Measurements from ENCODE around the gene RTBDN. TPM values are rescaled to one million over a fixed set of nuclear protein-coding genes. Genes with fewer than 3 reads are reported as not detected.
"Not testable (repeated sequence)": the region's sequence is repeated elsewhere in the genome, so short reads cannot be mapped to it uniquely, and the experiment has no call there.

The RTBDN gene
- total RNA-seq, 1 experiment from 2014 or later: not detected

GRCh38 chr19:12801466-12802266 lies 32.7 kb downstream of the RTBDN start, which contains the start of the genes PRDX2 and THSD8:
TSS of gene PRDX2 (minus strand) at chr19:12801800. CDS start at chr19:12801261, 539 bp downstream.
TSS of gene THSD8 (plus strand) at chr19:12802069. CDS start at chr19:12802072, 3 bp downstream.
- intact Hi-C loops (cut with micrococcal nuclease; ENCODE audit: unreplicated experiment): no loop called here
- H3K27ac Mint-ChIP-seq (ENCODE audit: unreplicated experiment): peak within 1 kb of the TSS; percentile 52
- H3K9me3 Mint-ChIP-seq (ENCODE audit: low read depth, unreplicated experiment): no peaks in the 10 kb centered on the region
- H3K4me3 Mint-ChIP-seq (ENCODE audit: low read depth, unreplicated experiment): peak within 1 kb of the TSS; percentile 59
- H3K27me3 Mint-ChIP-seq (ENCODE audit: unreplicated experiment): no peaks in the 10 kb centered on the region
- peaks cover 47% of the 10 kb centered on the region for H3K36me3 Mint-ChIP-seq (ENCODE audit: insufficient read depth, unreplicated experiment)
- no peak for TF ChIP-seq CTCF (IDR thresholded peaks at IDR 0.05; ENCODE audit: unreplicated experiment)
- DNase-seq: peak; percentile 71
- CTCF ChIA-PET: interaction anchor here (1.2 kb wide), 1 partner anchor 41 kb away, joined by 3 read pairs; no protein-coding TSS in a partner anchor
- peaks cover 15% of the 10 kb centered on the region for H3K4me1 Mint-ChIP-seq (ENCODE audit: low read depth, unreplicated experiment)
- no TSS peak for BruUV-seq (replicated peaks)

GRCh38 chr19:12800923-12801465 lies 33.4 kb downstream of the RTBDN start:
- no peaks in the 10 kb centered on the region for H3K27me3 Mint-ChIP-seq (ENCODE audit: unreplicated experiment)
- H3K9me3 Mint-ChIP-seq (ENCODE audit: low read depth, unreplicated experiment): no peaks in the 10 kb centered on the region
- BruUV-seq (replicated peaks): no TSS peak
- H3K36me3 Mint-ChIP-seq (ENCODE audit: insufficient read depth, unreplicated experiment): peaks cover 47% of the 10 kb centered on the region
- no peak for TF ChIP-seq CTCF (IDR thresholded peaks at IDR 0.05; ENCODE audit: unreplicated experiment)
- peak; percentile 2 for DNase-seq
- H3K27ac Mint-ChIP-seq (ENCODE audit: unreplicated experiment): peak overlapping the region; percentile 52
- H3K4me3 Mint-ChIP-seq (ENCODE audit: low read depth, unreplicated experiment): peak overlapping the region; percentile 59
- H3K4me1 Mint-ChIP-seq (ENCODE audit: low read depth, unreplicated experiment): peaks cover 15% of the 10 kb centered on the region
- intact Hi-C loops (cut with micrococcal nuclease; ENCODE audit: unreplicated experiment): no loop called here
- CTCF ChIA-PET: no interaction called here

- H3K9me3 Mint-ChIP-seq (ENCODE audit: low read depth, unreplicated experiment): no peaks in the 10 kb centered on the region
- TF ChIP-seq CTCF (IDR thresholded peaks at IDR 0.05; ENCODE audit: unreplicated experiment): no peak
- intact Hi-C loops (cut with micrococcal nuclease; ENCODE audit: unreplicated experiment): no loop called here
- peaks cover 47% of the 10 kb centered on the region for H3K36me3 Mint-ChIP-seq (ENCODE audit: insufficient read depth, unreplicated experiment)
- no TSS peak for BruUV-seq (replicated peaks)
- CTCF ChIA-PET: no interaction called here
- H3K4me1 Mint-ChIP-seq (ENCODE audit: low read depth, unreplicated experiment): peaks cover 20% of the 10 kb centered on the region
- DNase-seq: no peak
- no peaks in the 10 kb centered on the region for H3K27me3 Mint-ChIP-seq (ENCODE audit: unreplicated experiment)
- H3K4me3 Mint-ChIP-seq (ENCODE audit: low read depth, unreplicated experiment): peak overlapping the region; percentile 59
- H3K27ac Mint-ChIP-seq (ENCODE audit: unreplicated experiment): peak overlapping the region; percentile 52
These were observed 34.0 kb downstream of the RTBDN start for GRCh38 chr19:12800466-12800770.

- CTCF ChIA-PET: no interaction called here
- no peak overlapping the region for H3K27ac Mint-ChIP-seq (ENCODE audit: unreplicated experiment)
- H3K27me3 Mint-ChIP-seq (ENCODE audit: unreplicated experiment): no peaks in the 10 kb centered on the region
- intact Hi-C loops (cut with micrococcal nuclease; ENCODE audit: unreplicated experiment): no loop called here
- H3K36me3 Mint-ChIP-seq (ENCODE audit: insufficient read depth, unreplicated experiment): peaks cover 52% of the 10 kb centered on the region
- DNase-seq: no peak
- H3K4me1 Mint-ChIP-seq (ENCODE audit: low read depth, unreplicated experiment): peaks cover 21% of the 10 kb centered on the region
- no peak for TF ChIP-seq CTCF (IDR thresholded peaks at IDR 0.05; ENCODE audit: unreplicated experiment)
- TSS peak; percentile 56 for BruUV-seq (replicated peaks)
- peak overlapping the region; percentile 59 for H3K4me3 Mint-ChIP-seq (ENCODE audit: low read depth, unreplicated experiment)
- no peaks in the 10 kb centered on the region for H3K9me3 Mint-ChIP-seq (ENCODE audit: low read depth, unreplicated experiment)
These were observed 34.5 kb downstream of the RTBDN start for GRCh38 chr19:12799742-12800465.

GRCh38 chr19:12797607-12798006 lies 36.8 kb downstream of the RTBDN start:
- Mint-ChIP-seq H3K36me3 (ENCODE audit: insufficient read depth, unreplicated experiment) (peaks cover 73% of the 10 kb centered on the region), H3K4me1 (ENCODE audit: low read depth, unreplicated experiment) (peaks cover 20% of the 10 kb centered on the region)
- H3K4me3 Mint-ChIP-seq (ENCODE audit: low read depth, unreplicated experiment); H3K27ac Mint-ChIP-seq (ENCODE audit: unreplicated experiment); DNase-seq; intact Hi-C loops (cut with micrococcal nuclease; ENCODE audit: unreplicated experiment); H3K9me3 Mint-ChIP-seq (ENCODE audit: low read depth, unreplicated experiment); BruUV-seq (replicated peaks); H3K27me3 Mint-ChIP-seq (ENCODE audit: unreplicated experiment): not testable (repeated sequence)
- CTCF ChIA-PET: interaction anchor here (0.7 to 1.1 kb wide), 2 partner anchors 64 to 1379 kb away, joined by 3 read pairs; partner anchors contain the start of gene RGL3

All from Calu3 (cell line).